DMS 273 (cell line): Measurements from ENCODE around the gene TMEM51.

Experiments
- DNase-seq: peaks from one replicate; lab custom pipeline; 2025; ENCODE audit not compliant: unreplicated experiment; lab: John Stamatoyannopoulos, UW

The TMEM51 gene

GRCh38 chr1:15191770-15192169, 38.2 kb downstream of the TMEM51 start:
- DNase-seq, result no peak

DNA sequence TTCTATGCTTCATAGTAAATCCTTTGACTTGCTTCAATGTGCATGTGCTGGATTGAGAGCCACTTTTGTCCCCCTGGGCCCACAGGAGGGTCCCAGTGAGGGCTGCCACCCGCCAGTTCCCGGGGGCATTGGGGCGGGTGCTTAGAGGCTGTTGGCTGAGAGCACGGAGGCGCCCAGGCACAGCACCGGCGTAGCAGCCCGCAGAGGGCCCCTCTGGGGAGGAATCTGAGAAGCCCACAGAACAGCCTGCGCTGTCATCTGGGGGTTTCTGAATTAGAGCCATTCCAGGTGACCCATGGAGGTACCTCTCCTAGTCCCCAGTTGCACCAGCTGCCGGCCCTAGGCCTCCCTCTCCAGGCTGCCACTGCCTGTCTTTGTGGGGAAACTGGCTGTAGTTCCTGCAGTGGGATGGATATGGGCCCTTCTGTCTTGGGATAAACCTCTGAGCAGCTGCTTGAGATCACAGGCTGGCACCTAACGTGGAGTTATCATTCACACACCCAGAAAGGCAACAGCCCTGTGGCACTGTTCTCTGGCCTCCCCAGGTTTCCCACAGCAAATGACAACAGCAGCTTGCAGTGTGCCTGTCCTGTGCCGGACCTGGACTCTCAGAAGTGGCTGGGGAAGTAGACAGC, 39.5 kb downstream of the TMEM51 start:
- no peak for DNase-seq

DNA sequence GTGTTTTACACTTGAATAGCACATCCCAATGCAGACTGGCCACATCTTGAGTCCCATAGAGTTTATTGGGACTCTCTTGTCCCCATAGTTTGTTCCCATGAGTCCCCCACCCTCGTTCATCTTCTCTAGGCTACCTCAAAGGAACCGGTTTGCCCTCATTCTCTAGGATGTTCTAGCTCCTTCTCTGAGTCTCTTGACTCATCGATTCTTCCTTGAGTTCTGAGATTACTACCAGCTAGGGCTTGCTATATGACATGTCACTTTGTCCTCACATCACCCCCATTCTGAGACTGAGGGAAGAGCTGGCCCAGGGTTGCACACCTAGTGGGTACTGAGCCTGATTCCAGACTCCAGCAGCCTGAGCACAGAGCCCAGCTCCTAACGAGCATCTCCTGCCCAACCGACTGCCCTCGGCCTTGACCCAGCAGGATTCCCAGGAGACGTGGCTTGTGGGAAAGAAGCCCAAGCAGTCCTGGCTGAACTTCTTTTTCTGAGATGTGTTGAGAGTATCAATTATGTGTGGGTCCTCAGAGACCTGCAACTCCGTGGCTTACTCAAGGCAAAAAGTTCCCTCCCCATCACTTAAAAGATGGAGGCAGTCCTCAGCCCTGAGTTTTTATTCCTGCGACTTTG, 42.0 kb downstream of the TMEM51 start:
- DNase-seq, result no peak

DNA sequence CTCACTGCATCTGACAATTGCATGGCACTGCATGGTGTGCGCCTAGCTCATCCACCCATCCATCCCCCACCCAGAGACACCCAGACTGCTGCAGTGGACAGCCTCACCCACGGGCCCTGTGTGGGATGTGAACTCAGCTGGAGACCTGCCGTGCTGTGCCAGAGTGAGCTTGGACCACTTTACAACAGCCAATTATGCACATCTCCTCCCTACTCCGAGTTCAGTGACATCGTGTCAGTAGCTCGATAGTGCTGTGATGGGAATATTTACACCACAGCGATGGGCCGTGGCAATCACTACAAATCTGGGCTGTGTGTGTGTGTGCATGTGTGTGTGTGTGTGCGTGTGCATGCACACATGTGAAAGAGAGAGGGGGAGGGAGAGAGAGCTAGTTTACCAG, 42.5 kb downstream of the TMEM51 start:
- DNase-seq, result no peak

DNA sequence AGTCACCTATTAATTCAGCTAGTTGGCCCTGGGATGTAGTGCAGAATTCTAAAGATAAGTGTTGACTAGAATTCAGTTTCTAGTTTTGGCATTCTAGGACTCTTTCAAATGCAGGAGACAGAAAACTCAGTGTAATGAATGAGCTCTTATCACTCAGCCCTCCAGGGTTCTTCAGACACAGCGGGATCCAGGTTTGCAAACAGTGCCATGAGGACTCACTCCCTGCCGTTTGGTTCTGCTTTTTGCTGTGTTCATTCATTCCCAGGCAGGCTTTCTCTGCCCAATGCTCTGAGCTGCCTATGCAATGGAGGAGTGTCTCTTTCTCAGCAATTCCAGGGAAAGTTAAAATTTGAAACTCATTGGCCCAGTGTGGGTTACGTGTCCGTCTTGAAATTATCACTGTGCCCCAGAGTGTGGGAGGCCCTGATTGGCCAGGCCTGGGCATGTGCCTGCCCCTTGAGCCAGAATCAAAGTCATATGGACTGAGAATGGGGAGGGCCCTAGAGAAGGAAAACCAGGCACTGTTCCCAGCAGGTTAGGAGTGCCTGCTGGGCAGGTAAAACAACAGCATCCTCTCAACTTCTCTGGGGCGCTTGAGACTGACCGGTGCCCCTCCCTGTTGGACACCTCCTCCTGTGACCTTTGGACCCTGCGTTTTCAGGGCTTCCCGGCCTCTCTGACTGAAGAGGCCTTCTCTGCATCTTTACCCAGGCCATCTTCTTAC, 43.4 kb downstream of the TMEM51 start:
- no peak for DNase-seq

GRCh38 chr1:15197591-15198447, 44.3 kb downstream of the TMEM51 start:
- no peak for DNase-seq

DNA sequence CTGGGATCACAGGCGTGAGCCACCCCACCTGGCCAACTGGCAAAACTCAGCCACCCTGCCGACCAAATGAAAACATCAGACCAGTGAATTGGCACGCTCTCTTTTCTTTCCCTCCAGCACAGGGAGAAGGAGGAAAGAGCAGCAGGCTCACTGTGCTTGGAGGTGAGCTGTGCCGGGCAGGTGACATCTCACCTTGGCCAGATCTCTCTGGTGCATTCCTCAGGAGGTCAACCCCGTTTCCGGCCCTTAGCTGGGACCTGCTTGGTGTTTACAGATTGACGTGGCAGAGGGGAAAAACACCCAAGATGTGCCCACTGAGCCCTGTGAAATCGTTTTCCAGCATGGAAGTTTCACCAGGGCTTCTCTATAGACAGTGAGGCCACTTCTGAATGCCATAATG, 45.1 kb downstream of the TMEM51 start:
- no peak for DNase-seq

DNA sequence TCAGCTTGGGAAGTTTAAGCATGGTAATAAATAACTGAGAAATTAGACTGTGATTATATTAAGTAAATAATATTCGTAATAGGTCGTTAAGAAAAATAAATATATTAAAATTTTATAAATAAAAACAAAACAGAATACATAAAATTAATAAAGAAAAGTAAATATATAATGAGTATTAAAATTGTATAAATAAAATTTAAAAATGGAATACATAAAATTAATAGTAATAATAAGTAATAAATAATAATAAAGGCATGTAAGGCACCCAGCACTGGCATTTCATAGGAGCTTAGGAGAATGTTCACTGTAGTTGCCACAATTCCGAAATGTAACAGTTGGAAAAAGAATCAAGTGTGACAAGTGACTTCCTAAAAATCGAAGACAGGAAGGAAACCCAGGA, 47.7 kb downstream of the TMEM51 start:
- DNase-seq, result no peak

GRCh38 chr1:15201849-15202551, 48.5 kb downstream of the TMEM51 start:
- DNase-seq, result no peak

DNA sequence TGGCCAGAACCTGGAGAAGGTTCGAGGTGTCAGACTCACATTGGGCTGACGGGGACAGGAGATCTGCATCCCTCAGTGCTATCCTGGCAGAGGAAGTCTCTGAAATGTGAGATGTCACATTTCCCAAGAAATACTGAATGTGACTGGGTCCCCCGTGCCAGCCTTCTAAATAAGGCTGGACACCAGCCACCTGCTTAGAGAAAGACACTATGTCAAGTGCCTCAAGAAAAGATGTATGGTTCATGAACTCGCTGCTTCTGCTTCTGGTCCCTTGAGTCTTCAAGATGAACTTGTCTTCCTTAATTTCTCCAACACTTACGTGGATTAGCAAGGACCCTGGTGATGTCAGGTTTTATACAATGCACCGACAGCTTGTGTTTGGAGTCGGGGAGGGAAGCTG, 51.4 kb downstream of the TMEM51 start:
- no peak for DNase-seq

DNA sequence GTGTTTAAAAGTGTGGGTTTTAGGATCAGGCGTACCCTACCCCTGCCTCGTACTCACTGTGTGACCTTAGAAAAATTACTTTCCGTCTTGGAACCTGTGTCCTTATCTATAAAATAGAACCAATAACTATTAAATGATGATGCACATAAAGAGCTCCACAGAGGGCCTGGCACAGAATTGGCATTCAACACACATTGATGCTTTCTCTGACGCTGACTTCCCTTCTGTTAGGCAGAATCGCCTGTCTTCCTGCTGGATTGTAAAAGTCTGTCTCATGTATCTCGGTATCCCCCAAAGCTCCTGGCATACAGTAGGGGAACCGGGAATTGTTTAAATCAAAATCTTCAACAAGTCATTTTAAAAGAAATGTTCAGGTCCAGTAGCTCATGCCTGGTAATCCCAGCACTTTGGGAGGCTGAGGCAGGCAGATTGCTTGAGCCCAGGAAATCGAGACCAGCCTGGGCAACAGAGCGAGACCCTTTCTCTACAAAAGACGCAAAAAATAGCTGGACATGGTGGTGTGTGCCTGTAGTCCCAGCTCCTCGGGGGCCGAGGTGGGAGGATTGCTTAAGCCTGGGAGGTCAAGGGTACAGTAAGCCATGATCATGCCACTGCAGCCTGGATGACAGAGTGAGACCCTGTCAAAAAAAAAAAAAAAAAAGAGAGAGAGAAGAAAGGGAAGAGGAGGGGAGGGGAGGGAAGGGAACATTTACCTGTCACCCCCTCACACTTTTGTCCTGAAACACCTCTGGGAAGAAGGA, 52.2 kb downstream of the TMEM51 start:
- DNase-seq, result no peak

DNA sequence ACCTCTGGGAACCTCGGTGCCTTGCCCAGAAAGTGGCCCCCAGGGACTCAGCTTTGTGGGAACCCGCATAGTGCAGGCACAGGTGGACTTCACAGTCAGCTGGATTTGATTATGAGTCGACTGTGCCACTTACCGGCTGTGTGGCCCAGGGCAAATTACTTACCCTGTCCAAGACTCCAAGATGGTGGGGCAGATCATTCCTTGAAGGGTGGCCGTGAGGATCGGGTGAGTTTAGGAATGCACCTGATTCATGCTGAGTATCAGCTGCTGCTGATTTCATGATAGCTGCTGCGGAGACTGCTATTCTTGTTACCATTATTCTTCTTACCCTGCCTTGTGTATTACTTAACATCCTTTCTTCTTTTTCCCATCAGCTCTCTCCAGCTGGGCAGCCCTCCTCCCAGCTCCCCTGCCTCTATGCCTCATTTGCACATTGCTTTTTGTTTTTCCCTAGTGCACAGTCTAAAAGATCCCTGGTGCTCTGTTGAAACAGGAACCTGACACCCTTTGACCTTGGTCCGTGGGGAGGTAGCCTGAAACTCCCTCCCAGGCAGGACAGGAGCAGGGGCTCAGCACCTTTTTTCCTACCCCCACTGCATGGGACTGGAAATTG, 53.0 kb downstream of the TMEM51 start:
- DNase-seq, result no peak

DNA sequence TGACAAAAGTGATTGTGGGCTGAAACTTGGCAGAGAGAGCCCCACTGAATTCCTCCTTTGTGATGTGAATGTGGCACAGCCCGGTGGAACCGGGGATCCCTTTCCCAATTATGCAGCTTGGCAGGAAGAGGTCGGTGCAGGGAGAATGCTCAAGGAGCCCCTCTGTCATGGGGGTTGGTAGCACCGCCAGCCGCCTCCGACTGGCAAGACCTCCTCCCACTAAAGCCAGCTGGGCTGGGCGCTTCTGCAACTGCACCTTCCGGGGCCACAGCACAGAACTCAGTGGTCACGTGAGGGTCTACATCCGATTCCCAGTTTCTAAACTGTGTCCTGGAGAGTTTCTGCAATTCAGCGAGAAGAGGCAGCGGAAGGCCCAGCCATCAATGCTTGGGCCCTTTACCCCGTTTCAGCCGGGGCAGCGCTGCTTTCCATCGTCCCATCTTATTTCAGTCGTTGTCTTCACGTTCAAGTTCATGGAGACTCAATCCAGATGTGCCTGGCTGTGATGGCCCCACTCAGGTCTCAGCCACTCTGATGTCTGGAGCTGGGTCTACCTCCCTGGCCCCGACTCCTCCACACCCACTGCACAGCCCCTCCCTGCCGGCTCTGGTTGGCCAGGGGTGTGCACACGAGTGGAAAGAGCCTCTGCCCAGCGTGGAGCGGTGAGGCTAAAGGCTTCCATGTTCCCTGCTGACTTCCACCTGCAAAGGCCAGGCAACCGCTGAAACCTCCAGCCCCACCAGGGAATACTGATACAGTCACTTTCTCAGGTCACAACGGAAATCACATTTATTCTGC, 53.7 kb downstream of the TMEM51 start:
- DNase-seq, result no peak

GRCh38 chr1:15207829-15208429, 54.4 kb downstream of the TMEM51 start:
- no peak for DNase-seq

DNA sequence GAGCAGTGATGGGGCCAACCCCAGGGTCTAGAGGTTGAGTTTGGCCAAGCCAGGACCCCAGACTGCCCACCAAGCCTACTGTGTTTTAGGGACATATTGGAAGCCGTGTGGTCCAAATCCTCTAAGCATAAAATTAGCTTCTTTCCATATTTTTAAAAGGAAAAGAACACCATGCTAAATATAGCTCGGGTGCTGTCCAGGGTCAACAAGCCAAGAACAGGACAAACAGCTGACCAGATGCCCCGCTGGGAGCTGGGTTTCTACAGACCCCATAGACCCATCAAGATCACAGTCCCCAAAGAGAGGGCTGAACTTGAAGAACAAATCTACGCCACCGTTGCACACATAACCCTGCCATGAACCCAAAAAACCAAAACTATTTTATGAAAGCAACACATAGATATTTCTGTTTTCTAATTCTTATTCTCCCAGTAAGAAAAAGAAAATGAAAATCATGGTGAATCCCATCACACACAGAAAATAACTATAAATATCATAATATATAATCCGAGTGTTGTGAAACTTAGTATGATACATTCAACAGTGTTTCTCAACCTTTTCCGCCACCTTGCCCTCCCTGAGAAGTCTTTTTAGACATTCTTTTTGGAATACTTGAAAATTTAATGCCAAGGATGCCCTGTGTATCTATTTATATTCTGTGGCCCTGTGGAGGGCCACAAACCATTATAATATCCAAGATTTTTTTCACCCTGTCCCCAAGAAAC, 57.3 kb downstream of the TMEM51 start:
- no peak for DNase-seq

DNA sequence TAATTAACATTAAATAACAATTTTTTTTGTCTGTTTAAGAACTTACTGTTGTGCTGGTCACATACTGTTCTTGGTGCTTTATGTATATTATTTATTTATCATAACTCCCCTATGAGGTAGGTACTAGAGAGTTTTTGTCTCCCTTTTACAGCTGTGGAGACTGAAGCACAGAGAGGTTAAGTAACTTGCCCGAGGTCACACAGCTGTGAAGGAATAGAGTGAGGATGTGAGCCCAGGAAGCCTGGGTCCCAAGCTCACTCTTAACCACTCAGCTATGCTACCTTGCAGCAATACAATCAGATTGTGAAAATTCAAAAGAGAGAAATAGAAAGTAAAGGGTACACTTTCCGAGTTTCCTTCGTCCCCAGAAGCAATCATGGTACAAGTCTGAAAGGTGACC, 57.9 kb downstream of the TMEM51 start:
- no peak for DNase-seq

- no peak for DNase-seq
Observed at GRCh38 chr1:15212216-15212953, 58.8 kb downstream of the TMEM51 start.
